Nucleus accumbens (tissue), 56 donors: ENCODE measurements around the gene NUBP2.

Experiments used
- DNase-seq, 56 donors: peaks; one replicate each; lab custom pipeline; 2025; lab: John Stamatoyannopoulos, UW

The NUBP2 gene

DNA sequence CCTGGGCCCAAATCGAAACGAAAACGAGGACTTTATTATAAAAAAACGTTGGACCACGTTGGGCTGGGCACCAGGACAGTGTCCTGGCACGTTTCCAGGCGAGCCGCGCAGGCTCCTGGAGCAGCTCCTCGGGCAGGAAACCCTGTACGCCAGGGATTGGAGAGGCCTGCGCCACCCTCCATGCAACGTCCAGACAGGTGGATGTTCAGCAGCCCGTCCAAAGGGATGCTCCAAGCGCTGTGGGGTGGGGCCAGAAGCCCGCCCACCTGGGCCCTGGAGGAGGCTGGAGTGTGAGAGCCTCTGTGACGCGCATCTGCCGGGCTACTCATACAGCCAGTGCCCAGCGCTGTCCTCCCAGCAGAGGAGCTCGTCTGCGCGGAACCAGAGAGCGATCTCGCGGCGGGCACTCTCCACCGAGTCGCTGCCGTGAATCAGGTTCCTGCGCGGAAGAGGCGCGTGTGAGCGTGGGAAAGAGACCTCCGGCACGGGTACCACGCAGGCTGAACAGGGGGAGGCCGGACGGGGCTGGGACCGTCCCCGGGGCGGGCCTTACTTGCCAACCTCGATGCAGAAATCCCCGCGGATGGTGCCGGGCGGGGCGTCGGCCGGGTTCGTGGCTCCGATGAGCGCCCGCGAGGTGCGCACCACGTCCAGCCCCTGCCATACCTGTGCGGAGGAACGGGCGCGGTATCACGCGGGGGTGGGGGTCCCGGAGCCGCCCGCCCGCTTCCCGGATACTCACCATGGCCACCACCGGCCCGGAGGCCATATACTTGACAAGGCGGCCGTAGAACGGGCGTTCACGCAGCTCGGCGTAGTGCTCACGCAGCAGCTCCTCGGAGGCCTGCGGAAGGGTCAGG lies 12.2 kb upstream of the NUBP2 start:
- DNase-seq = peak in 45 of 56 donors; percentile 3 to 72 (median 48)

DNA sequence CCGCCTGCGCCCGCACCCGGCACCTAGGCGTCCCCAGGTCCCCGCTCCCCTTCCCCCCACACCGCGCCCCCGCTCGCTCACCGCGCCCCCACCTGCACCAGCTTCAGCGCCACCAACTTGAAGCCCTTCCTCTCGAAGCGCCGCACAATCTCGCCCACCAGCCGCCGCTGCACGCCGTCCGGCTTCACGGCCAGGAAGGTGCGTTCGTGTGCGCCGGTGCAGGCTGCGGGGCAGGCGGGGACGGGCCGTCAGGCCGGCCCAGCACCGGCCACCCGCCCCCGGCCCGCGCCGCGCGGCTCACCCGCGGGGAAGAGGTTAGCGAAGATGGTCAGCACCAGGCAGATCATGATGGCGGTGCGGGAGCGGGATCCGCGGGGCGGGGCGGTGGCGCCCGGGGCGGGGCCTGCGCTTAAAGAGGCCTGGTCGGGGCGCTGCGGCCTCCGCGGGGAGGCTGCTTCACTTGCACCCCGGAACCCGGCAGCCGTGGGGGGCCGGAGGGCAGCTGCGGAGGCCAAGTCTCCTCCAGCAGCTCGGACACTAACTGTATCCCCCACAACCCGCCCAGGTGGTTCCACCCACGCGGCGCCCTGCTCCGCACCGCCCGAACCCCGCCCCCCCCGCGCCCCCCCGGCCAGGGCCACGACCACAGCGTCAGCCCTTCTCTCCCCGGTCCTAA lies 11.4 kb upstream of the NUBP2 start, which contains the start of gene NME3:
TSS of gene NME3 (minus strand) at position 356 of the 676 bp plus-strand sequence. CDS start at position 347, 9 bp downstream.
- peak in 53 of 56 donors; percentile 7 to 82 (median 56) for DNase-seq

DNA sequence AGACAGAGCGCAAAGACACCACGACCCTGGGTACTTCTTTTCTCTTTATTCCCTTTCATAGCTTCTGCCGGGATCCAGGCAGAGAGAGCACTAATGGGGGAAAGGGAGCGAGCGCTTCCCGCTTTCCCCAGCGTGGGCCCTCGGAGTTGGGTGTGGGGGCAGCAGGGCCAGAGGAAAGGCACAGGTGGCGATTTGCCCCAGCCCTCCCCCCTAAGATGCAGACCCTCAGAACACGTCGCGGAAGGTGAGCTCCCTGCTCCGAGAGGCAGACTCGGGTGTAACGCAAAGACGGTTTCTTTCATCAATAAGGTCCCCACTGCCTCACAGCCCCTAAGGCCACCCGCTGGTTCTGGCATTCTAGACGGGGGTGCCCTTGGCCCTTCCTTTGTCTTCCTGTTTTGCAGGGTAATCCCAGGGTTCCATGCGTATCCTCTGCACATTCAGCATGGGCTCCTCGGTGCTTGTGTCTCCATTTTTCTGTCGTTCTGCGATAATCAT lies 10.8 kb upstream of the NUBP2 start:
- DNase-seq = peak in 1 of 56 donors; percentile 54

DNA sequence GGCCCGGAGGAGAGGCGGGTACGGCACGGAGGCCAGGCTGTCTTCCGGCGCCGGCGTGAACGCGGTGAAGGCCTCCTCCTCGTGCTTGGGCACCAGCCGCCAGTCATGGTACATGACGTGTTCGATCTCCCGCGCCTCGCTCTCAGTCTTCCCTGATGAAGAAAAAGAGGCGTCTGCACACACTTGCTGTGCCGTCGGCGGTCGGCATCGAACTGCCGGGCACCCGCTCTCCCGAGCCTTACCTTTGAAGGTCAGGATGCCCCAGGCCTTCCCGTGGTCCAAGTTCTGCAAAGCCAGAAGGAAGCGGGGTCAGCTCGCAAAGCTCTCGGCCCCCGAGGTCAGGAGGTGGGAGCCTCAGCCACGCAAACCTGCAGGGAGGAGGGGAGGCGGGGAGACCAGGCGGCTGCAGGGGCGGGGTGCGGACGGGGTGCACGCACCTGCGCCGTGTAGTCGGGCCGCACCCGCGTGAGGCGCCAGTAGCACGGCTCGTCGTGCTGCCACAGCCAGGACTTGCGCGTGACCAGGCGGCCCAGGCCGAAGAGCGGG lies 10.3 kb upstream of the NUBP2 start, which contains the start of gene EME2:
TSS of gene EME2 (plus strand) at position 449 of the 546 bp plus-strand sequence. CDS start 418 bp downstream, outside the sequence.
- DNase-seq = peak in 15 of 56 donors; percentile 13 to 57 (median 39)

DNA sequence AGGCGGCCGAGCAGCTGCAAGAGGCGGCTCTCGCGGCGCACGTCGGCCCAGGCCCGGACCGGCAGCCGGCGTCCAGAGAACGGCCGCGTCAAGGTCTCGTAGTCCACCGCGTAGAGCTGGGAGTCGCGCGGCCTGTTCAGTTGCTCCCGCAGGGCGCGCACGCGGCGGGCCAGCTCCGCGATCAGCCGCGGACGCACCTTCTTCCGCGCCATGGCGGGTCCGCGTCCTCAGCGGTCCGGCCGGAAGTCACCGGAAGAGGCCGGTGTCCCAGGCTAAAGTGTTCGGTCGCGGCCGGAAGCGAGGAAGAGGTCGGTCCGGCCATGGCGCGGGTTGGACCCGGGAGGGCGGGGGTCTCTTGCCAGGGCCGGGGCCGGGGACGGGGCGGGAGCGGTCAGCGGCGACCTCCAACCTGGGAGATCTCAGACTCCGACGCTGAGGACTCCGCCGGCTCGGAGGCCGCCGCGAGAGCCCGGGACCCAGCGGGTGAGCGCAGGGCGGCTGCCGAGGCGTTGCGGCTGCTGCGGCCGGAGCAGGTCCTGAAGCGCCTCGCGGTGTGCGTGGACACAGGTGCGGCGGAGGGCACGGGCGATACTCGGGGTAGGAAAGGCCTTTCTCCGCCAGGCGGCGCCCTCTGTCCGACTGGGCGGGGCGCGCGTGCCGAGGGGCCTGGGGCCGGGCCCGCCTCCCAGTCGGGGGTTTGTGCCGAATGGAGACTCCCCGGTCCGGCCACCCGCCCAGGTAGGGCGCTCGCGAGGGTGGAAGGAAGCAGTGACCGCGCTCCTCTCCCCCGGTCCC lies 9.7 kb upstream of the NUBP2 start, which contains the start of gene MRPS34:
TSS of gene MRPS34 (minus strand) at position 227 of the 795 bp plus-strand sequence. CDS start at position 212, 15 bp downstream.
- peak in 53 of 56 donors; percentile 26 to 87 (median 66) for DNase-seq

DNA sequence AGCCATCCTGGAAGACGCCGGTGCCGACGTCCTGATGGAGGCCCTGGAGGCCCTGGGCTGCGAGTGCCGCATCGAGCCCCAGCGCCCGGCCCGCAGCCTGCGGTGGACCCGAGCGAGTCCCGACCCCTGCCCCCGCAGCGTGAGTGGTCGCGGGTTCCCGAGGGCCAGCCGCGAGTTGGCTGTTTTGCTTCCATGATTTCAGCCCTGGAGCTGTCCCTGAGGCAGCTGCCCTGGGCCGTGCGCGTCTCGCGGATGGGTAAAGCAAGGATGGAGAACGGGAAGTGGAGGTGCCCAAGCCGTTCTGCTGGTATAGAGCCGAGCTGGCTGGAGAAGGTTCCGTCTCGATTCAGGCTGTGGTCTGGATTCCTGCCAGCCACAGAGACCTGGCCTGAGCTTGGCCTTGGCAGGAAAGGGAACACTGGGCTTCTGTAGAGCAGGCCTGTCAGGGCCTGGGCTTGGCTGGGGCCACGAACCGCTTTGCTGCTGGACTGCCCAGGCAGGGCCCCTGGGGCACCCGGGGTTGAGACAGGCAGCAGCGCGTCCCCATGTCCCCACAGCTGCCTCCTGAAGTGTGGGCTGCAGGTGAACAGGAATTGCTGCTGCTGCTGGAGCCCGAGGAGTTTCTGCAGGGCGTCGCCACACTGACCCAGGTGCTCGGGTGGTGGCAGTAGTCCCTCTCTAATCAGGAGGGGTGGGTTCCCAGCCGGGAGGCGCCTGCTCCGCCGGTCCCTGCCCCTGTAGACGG lies 8.9 kb upstream of the NUBP2 start:
- peak in 6 of 56 donors; percentile 10 to 52 (median 28) for DNase-seq

DNA sequence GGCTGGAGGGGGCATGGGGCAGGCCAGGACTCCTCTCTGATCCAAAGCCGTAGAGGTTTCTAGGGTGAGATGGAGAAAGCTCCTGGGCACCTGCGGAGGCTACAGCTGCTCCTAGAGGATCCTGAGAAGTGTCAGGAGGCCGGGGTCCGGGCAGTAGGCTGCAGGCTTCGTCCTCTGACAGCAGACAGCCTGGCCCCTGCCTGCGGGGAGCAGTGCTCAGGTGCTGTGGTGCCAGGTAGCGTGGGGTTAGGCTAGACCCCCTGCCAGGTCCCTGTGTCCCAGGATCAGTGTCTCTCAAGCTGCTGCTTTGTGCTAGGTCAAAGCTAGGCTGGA lies 8.3 kb upstream of the NUBP2 start:
- no peak for DNase-seq

DNA sequence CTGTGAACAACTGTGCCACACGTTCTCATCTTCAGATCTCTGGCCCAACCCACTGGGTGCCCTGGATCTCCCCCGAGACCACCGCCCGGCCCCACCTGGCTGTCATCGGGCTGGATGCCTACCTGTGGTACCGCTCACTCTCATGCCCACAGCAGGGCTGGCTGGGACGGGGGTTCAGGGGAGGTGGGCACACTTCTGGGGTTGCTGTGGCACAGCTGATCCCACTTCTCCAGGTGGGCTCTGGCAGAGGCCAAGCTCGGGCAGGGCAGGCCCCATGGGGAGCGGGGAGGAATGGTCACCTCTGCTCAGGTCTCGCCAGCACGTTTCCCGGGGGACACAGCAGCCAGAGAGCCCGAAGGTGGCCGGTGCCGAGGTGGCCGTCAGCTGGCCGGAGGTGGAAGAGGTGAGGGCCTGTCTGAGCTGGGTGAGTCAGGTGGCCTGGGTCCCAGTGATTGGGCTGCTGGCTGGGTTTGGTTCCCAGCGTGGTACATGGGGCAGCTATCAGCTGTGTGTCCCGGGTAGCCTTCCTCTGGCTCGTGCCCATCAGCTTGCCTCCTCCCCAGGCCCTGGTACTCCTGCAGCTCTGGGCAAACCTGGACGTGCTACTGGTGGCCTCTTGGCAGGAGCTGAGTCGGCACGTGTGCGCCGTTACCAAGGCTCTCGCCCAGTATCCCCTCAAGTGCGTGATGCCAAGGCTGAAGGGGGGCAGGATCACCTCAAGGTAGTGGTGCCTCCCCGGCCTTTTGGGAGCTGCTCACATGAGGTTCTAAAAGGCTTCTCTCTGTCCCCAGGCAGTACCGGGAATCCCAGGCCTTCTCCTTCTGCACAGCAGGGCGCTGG lies 7.5 kb upstream of the NUBP2 start:
- no peak for DNase-seq

DNA sequence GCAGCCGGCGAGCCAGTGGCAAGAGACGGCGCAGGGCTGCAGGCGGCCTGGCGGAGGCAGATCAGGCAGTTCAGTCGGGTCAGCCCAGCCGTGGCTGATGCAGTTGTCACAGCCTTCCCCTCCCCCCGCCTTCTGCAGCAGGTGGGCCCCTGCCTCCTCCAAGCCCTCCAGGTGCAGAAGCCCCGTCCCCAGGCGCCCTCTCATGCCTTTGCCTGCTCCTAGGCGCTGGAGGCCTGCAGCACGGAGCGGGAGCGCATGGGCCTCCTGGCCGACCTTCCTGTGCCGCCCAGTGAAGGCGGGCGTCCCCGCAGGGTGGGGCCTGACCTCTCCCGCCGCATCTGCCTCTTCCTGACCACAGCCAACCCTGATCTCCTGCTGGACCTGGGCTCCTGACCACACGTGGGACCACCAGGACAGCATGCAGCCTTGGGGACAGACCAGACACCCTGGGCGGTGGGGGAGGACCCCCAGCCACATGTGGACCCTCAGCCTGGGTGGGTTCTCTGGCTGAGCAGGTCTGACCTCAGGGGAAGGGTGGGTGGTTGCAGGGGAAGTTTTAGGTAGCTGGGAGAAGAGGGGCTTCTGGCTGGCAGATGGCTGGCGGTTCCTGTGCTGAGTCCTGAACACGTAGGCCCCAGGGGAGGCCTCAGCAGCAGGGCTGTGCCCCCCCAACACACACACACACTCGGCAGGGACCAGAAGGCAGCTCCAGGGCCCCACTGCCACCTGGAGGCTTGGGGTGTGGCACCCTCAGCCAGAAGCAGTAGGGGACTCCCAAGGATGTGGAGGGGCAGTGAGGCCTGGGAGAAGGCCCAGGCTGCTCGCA lies 6.7 kb upstream of the NUBP2 start:
- no peak for DNase-seq

DNA sequence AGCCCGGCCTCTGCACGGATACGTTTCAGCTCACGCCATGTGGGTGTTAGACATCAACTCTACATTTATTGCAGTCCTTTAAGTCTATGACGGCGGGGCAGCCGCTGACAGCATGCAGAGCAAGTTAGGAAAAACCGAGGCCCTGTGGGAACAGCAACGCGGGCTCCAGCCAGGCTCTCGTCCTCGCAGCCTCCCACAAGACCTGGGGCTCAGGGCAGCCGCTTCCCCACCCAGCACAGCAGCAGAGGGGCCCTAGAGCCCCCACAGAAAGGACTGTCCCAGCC lies 6.1 kb upstream of the NUBP2 start:
- DNase-seq = no peak

DNA sequence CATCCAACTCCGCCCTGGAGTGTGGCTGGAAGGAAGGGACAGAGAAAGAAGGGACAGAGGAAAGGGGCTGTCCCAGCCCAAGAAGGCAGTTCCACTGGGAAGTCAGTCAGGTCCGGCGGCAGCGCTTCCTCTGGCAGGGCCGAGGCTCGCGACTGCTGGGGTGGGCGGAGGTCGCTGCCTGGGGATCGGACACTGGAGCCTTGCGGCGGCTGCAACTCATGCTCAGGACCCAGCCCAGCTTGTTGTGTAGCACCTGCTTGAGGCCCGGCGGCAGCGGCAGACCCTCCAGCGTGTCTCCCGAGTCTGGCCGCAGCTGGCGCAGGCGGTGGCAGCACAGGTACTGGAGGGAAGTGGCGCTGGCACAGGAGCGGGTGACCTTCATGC lies 5.8 kb upstream of the NUBP2 start:
- DNase-seq = no peak

DNA sequence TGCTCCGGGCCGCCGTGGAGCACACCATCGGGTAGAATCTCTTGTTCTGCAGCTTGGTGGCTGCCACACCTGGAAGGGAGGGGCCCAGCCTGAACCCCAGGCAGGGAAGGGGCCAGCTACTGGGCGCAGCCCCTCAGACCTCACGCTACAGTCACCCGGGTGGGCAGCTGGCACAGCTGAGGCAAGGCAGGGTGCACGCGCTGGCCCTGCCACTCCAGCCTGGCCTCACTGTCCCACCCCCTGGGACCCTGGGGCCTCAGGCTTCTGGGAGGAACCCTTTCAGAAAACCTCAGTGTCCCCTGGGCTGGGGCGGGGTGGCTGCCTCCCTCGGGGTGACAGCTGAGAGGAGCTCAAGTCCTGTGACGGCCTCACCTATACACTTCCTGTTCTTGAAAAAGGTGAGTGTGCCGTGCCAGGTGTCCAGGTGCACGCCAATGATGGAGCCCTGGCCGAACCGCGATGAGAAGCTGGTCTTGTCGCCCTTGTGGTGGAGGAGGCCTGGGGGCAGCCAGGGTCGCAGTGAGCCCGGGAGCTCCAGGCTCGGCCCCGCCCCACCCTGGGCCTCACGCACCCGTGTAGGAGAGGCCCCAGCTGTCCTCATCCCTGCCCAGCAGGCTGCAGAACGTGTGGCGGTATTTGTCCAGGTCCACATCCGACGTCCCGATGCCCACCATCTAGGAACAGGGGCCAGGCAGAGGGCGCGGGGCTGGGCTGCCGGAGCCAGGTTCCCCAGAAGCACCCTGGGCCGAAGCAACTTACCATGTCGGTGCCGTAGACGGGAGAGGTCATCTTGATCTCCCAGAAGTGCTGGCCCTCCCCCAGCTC lies 5.2 kb upstream of the NUBP2 start:
- DNase-seq = no peak

DNA sequence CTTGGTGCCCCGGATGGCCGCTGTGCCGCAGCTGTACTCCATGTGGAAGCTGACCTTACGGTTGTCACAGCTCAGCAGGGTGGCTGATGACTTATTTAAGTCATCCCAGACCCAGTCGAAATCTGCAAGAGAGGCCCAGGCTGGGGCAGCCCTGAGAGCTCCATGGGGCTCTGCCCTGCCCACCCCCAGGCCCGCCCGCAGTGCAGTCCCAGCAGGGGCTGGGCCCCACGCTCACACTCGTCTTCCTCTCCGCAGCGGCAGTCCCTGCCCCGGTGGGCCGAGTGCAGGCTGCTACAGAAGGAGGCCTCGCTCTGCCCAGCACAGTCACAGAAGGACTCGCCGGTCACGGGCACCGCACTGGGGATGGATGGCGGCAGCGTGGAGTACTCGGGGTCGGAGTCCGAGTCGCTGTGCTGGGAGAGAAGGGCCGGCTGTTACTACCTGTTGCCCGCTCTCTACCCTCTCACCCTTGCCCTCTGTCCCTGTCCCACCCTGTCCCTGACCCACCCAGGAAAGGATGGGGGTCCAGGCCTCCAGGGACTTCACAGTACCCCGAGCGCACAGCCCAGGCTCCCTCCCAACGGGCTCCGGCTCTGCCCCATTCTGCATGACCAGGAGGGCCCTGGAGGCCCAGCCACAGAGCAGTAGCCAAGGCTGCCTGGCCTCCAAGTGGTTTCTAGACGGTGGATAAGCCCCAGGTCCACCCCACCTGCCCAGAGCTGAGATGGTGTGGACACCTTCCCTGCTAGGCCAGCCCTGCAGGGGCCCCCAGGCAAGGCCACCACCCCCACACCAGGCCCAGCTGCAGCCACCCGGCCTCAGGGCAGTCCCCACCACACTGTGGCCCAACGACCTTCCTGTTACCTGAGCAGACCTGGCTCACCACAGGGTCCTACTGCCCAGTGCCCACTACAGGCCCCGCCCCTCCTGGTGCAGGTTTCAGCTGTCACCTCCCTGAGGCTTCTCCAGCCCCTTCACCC lies 4.3 kb upstream of the NUBP2 start:
- no peak for DNase-seq

DNA sequence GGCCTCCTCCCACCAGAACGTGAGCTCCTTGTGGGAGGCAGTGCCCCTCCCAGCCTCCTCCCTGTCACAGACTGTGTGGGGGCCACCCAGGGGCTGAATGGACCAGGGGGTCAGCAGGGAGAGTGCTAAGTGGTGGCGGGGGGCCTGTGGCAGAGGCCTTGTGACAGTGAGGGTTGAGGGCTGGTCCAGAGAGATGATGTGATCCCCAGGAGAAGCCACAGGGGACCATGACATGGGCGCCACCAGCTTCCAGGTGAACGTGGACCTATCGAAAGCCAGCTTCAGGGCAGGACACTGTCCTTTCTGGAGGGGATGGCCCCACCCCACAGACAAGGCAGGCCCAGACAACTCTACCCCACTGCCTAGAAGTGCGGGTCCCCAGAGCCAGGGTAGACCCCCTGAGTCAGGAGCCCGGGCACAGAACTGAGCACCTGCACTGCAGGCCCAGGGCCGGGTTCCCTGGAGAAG lies 3.5 kb upstream of the NUBP2 start:
- DNase-seq = no peak
